EH (cell line): Measurements from ENCODE around the gene SLC12A2.

Experiments used
- DNase-seq: peaks from one replicate; pipeline ENCODE4 v3.0.0-alpha.2; 2015; ENCODE audit warnings: low read depth

Gene SLC12A2

DNA sequence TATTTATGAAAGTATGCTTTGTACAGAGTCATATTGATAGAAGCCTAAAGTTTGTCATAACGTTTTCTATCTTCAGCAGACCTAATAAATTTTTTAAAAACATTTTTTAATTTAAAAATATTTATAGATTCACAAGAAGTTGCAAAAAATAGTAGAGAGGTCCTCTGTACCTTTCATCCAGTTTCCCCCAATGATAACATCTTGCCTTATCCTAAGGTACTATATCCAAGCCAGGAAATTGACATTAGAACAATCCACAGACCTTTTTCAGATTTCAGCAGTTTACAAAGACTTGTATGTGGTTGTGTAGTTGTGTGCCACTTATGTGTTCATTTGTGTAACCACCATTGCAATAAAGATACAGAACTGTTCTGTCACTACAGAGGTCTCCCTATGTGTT, 88.5 kb downstream of the SLC12A2 start:
- DNase-seq: no peak

- peak; percentile 70 for DNase-seq
These were observed 91.4 kb downstream of the SLC12A2 start for GRCh38 chr5:128174951-128175350.

GRCh38 chr5:128192368-128192767, 108.8 kb downstream of the SLC12A2 start:
- DNase-seq: no peak

DNA sequence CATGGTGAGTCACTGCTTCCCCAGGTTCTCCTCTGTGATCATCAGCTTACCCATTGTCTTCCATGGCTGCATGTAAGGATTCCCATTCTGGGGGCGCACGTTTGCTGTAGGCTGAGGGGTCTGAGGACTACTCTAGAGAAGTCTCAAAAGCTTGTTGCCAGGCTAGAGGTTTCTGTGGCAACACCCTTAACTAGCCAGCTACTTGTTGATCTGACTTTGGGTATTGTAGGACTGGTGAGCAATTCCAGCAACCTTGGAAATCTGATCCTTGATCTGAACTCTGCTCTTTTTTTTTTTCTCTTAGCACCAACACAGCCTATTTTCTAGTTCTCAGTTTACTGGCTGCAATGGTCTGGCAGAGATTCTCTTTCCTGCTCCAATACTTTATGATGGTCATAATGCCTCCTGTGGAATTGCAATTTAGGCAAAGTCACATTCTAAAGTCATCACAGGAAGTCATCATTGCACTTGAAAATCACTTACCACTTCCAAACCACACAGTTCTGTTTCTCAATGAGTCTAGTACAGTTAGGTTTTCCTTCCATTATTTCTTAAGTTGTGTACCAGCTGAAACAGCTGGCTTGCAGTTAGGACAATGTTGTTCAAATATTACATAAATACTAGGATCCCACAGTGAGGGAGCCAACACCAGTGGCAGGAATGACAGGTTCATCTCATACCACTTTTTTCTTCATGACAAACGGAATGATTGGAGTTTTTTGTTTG, 110.3 kb downstream of the SLC12A2 start:
- no peak for DNase-seq

- DNase-seq: no peak
These were observed 111.8 kb downstream of the SLC12A2 start for GRCh38 chr5:128195316-128195715.

DNA sequence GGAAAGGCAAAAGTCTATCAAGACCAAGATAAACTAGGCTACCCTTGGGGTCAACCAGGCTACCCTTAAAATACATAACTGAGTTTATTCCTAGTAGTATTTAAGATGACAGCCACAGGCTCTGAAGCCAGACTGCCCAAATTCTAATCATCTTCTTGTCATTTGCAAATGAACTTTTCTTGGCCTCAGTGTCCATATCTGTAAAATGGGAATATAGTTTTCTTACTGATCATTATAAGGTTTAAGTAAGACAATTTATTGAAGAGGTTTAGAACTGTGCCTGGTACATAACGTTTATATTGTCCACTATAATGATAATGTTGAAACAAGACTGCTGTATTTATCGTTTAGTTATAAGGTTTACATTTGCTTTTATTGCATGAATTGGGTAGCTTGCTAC, 112.5 kb downstream of the SLC12A2 start:
- DNase-seq: no peak

DNA sequence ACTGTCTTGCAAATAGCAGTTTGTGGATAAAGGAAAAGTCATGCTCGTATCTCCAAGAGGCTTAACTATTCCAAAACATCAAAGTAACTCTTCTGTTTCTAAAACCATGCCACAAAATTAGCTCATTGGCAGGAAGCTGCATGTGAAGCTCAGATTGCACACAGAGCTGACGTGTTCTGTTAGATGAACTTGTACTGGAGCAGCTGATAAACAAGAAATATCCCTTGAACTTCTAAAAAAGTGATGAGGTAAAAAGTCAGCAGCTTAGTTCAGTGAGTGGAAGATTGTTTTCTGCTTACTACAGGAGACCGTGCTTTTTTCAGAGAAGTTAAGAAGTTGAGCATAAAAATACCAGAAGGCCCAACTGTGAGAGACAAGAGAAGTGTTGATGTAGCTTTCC, 113.2 kb downstream of the SLC12A2 start:
- no peak for DNase-seq

DNA sequence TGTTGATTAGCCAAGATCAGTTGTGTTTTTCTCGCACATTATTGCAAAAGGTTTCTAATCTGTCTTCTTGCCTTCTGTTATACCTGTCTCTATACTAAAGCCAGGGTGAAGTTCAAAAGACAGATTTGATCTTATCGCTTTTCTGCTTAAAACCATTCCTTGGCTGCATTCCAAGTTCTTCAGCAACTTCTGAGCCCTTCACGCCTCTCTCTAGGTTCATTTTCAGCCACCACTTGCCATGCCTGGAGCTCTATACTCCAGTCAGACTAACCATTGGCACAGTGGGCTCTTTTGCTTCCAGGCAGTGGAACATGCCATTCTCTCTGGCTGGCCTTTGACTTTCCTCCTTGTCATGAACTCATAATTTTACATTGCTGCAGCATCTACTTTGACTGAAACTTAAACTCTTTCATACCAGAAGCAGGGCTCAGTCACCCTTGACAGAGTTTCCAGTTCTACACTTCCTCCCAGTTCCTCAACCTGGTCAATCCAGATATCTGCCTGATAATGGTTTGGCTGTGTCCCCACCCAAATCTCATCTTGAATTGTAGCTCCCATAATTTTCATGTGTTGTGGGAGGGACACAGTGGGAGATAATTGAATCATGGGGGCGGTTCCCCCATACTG, 114.4 kb downstream of the SLC12A2 start:
- DNase-seq: no peak

- peak; percentile 29 for DNase-seq
These were observed 115.5 kb downstream of the SLC12A2 start for GRCh38 chr5:128199104-128199503.

DNA sequence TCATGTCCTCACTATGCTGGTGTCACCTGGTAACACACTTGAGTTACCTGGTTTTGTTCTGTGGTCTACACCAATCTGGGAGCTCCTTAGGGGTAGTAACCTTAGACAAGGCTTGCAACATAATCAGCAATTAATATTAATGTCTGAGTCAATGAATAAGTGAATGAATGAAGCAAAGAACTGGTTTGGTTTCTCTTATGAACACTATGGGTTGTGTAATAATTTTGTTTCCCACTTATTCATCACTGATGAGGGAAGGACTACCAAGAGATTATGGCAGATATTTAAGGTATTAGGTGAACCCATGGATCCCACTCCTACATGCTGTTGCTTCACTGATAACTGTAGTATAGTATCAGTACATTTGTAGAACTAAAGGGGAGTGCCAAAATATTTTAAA, 116.0 kb downstream of the SLC12A2 start:
- no peak for DNase-seq

- peak; percentile 68 for DNase-seq
These were observed 117.7 kb downstream of the SLC12A2 start for GRCh38 chr5:128201065-128201926.

DNA sequence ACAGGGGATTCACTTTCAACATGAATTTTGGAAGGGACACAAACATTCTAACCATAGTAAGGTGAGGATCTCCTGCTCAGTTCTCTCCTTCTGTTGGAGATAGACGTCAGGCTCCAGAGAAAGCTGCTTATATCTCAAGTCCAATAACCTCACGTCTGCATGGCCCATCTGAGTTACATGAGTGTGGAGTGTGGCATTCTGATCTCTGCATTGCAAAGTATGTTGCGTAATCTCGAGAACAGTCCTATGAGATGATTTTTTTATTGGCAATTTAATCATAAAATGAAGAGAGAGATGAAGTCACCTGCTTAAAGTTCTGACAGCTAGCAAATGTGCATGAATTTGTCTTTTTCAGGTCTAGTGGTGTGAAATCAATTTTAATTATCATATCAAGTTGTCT, 118.8 kb downstream of the SLC12A2 start:
- no peak for DNase-seq

GRCh38 chr5:128208436-128208835, 124.9 kb downstream of the SLC12A2 start:
- DNase-seq: no peak

DNA sequence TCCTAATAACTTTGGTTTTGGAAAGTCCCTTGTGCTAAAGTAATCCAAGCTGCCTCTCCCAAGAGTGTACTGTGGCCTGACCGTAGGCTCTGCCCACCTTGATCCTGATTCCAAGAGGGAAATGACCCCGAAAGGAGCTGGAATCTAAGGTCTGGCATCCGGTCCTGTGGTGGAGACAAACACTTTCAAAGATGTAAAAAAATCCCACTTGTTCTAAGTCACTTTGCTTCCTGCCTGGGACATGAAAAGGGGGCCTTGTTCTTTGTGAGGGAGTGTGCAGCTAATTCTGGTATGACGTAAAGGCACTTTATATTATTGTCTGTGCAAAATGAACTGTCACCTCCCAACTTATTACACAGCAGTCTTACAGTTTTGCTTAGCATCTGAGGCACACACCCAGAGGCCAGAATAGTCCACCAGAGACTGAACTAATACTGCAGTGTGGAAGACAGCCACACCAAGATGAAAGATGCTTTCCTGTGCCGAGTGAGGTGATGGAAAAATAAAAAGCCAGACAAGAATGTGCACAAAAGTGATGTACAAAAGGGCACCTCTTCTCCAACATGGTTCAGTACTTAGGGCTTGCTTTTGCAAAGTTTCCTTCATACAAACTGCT, 128.7 kb downstream of the SLC12A2 start:
- no peak for DNase-seq

- DNase-seq: peak; percentile 70
These were observed 129.8 kb downstream of the SLC12A2 start for GRCh38 chr5:128213340-128213739.

- no peak for DNase-seq
These were observed 130.3 kb downstream of the SLC12A2 start for GRCh38 chr5:128213833-128214232.

DNA sequence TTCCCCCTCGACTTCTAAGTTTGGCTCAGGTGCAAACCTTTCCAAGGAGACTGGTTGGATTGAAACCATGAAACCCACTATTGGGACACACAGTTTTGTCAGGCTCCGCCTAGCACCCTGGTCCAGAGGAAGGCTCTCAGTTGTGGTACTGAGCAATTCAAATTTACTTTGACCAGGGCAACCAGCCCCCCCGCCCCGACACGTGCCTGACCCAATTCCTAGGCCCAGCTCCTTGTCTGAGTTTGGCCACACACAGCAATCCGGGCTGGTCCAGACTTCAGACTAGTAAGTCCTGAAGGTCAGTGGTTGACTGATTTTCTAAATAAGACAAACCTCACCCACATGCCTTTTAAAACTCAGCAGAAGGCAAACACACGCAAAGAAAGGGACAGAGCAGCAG, 132.7 kb downstream of the SLC12A2 start:
- DNase-seq: no peak

DNA sequence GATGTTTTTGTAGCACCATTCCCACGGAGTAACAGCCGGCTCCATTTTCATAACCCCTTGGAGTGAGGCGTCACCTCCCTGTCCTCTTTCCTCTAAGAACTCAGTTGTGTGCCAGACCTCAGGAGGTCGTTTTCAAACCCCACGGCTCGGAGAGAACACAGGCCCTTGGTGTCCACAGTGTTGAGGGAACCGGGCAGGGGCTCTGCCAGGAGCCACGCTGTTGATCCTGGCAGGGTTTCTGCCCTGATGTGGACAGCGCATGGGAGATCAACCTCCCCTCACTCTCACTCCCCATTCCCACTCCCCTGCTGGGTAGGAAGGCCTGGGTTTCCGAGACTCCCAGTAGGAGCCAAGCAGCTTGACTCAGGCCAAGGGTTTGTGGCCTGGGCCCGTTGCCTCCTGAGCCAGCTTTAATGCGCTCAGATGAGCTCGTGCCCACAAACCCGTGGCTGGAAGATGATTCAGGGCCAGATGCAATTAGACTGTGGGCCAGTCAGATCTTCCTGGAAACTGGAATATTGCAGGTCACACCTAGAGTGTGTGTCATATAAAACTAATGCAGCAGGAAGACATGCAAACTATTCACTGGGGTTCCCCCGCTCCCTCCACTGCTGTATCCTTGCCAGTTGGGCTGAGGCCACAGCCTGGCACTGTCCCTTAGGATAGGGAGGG, 133.4 kb downstream of the SLC12A2 start:
- peak; percentile 80 for DNase-seq

GRCh38 chr5:128220841-128221240, 137.3 kb downstream of the SLC12A2 start:
- DNase-seq: no peak

DNA sequence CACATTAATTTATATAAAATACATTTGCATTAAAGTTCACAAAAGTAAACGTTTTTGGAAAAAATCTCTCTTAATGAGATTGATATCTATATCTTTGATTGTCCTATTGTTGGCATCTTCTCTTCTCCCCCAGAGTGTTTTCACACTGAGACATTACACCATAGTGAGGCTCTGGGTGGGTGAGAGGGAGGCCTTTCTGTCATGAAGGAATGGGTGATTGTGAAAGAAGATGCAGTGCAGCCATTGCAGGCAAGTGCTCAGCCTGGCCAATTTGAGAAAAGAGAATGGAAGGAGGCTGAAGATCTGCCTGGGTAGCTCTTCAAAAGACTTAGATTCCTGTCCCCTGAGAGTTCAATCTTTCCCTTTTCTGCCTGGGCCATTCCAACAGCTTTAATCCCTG, 140.8 kb downstream of the SLC12A2 start:
- no peak for DNase-seq

DNA sequence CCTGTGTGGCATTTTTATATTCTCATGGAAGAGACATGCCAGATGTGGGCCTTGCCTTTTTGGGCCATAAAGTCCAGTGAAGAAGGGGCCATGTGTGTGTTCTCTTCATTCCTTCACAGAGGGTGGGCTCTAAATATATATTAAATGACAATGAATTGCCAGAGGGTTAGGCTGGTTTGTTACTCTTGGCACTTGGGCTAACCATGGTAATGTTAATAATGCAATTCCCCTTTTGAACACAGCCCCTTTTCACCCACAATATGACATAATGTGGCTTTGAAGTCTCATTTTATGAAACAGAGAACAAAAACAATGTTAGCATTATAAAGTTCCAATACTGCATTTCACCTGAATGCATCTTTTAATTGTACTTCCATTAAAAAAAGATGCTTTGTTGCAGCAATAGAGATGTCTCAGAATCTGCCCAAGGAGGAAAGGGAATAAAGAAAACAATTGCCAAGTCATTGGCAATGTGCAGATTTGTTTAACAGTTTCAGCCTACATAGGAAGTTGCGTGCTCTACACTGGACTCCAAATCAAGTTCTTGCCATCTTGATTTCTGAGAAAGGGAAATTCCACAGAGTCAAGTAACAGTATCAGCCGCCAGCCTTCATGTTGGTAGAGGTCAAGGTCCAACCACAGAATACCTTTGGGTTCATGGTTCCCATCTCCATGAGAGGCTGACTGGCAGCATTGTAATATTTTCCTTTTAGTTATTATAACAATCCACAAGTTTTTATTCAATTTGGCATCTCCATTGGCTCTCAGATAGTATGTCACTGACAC, 141.9 kb downstream of the SLC12A2 start:
- no peak for DNase-seq
